CD4-positive, alpha-beta T cell treated with Interleukin-15 for 4 hours (primary cell): ENCODE results near the gene NEURL2.
"Not testable (repeated sequence)": the region's sequence is repeated elsewhere in the genome, so short reads cannot be mapped to it uniquely, and the experiment has no call there.

Experiments used
- DNase-seq: peaks from one replicate; pipeline ENCODE4 v3.0.0-alpha.2; 2020; ENCODE audit warnings: low spot score

The NEURL2 gene, protein sequence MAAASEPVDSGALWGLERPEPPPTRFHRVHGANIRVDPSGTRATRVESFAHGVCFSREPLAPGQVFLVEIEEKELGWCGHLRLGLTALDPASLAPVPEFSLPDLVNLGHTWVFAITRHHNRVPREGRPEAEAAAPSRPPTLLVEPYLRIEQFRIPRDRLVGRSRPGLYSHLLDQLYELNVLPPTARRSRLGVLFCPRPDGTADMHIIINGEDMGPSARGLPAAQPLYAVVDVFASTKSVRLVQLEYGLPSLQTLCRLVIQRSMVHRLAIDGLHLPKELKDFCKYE

DNA sequence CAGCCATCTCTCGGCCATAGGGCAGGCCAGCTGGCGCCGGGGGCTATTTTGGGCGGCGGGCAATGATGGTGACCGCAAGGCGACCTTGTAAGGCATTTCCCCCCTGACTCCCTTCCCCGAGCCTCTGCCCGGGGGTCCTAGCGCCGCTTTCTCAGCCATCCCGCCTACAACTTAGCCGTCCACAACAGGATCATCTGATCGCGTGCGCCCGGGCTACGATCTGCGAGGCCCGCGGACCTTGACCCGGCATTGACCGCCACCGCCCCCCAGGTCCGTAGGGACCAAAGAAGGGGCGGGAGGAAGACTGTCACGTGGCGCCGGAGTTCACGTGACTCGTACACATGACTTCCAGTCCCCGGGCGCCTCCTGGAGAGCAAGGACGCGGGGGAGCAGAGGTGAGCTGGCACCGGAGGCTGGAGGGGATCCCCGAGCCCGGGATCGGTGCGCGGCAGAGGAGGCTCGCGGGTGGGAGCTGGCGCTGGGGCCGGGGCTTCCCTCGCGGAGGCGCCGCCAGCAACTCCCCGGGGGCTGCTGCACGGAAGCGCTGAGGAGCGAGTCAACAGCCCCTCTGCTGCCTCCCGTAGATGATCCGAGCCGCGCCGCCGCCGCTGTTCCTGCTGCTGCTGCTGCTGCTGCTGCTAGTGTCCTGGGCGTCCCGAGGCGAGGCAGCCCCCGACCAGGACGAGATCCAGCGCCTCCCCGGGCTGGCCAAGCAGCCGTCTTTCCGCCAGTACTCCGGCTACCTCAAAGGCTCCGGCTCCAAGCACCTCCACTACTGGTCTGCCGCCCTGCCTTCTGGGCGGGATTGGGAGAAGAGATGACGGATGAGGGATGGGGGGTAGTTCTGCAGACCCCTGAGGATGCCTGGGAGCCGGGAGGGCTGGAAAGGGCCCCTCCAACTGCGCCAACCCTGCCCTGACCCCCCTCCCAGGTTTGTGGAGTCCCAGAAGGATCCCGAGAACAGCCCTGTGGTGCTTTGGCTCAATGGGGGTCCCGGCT is at the start of gene NEURL2, which contains the start of gene CTSA:
TSS of gene NEURL2 (minus strand) at position 224 of the 999 bp plus-strand sequence. CDS start at position 7, 217 bp downstream.
TSS of gene CTSA (plus strand) at position 351 of the 999 bp plus-strand sequence. CDS start at position 585, 234 bp downstream.
- DNase-seq, result peak; percentile 78

DNA sequence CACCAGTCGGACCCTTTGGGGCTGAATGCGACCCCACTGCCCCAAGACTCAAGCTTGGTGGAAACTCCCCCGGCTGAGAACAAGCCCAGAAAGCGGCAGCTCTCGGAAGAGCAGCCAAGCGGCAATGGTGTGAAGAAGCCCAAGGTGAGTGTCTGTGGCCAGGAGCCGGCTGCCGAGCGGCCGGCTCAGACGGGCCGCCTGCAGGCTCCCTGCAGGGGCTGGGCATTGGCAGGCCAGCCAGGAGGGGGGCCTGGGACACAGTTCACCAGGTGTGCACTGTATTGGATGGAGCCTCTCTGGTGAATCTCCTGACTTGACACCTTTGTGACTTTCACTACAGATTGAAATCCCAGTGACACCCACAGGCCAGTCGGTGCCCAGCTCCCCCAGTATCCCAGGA is 49.5 kb upstream of the NEURL2 start:
- DNase-seq, result no peak

DNA sequence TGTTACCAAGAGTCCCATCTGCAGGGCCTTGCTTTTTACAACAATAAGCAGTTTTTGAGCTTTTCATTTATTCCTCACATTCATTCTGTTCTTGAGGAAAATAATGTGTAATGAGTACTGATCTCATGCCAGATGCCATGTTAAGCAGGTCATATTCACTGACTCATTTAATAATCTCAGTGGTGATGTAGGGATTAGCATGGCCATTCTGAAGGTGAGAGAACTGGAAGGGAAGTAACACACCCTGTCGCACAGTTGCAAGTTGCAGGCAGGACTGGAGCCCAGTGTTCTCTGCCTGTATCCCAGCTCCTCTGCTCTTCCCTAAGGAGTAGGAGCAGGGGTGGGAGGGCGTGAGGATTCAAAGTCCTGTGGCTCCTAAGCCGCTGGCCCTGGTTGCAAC is 49.0 kb upstream of the NEURL2 start:
- DNase-seq, result no peak

DNA sequence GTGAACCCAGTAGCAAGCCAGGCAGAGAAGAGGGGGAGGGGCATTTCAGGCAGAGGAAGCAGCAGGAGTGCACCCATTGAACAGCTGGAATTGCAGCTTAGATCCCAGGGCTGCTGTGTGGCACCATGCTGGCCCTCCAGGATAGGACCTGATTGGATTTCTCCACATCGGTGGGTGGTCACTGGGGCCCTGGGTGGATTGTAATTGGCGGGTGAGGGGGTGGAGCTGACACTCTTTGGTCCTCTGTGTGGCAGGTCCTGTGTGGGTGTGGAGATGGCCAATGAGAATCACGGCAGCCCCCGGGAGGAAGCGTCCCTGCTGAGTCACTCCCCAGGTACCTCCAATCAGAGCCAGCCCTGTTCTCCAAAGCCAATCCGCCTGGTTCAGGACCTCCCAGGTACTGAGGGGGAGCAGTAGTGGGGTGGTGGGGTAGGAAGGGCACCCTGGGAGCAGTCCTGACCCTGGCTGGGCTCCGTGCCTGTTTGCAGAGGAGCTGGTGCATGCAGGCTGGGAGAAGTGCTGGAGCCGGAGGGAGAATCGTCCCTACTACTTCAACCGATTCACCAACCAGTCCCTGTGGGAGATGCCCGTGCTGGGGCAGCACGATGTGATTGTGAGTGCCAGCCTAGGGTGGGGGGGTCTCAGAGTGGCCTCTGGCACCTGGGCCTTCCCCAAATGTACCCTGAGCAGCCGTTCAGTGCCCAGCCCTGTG is 47.9 kb upstream of the NEURL2 start:
- DNase-seq, result no peak

DNA sequence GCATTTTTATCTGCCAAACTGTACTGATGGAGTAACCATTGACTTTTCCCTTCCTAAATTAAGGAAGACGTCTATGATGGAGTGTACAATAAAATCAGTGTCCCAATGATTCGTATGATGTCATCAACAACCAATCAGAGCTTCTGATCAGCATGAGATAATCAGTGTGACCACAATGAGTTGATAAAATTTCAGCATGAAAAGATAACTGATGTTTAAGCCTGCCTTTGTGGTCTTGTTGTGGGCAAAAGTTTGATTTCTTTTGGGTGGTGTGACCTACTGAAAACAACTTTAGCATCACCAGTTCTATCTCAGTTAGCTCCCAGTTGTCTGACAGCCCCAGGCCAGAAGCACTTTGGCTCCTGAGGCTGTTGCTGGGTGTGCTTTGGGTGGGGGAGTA is 46.8 kb upstream of the NEURL2 start:
- peak; percentile 27 for DNase-seq

DNA sequence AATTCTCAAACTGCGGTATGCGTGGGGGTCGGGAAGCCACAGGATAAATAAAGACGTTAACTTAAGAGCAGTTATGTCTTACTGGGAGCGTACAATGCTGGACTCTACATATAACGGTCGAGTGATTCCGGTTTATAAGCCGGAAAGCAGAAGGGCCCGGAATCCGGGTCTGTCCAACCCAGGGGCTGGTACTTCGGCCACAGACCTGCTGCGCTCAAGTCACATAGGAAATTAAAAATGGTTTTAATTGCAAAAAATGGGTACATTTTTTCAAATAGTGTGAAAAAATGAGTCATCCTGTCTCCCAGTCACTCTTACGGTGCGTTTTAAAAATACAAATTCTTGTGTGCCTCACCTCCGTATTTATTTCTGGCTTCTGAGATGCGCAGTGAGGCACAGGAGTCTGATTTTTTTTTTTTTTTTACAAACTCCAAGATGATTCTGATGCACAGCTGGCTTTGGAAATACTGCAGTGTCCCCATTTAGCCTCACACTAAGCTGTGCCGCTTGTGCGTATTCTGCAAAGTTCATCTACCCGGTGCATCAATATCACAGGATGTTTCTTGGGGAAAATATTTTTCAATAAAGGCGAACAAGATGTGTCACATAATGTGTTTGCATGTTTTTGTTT is 44.5 kb upstream of the NEURL2 start:
- peak; percentile 34 for DNase-seq

DNA sequence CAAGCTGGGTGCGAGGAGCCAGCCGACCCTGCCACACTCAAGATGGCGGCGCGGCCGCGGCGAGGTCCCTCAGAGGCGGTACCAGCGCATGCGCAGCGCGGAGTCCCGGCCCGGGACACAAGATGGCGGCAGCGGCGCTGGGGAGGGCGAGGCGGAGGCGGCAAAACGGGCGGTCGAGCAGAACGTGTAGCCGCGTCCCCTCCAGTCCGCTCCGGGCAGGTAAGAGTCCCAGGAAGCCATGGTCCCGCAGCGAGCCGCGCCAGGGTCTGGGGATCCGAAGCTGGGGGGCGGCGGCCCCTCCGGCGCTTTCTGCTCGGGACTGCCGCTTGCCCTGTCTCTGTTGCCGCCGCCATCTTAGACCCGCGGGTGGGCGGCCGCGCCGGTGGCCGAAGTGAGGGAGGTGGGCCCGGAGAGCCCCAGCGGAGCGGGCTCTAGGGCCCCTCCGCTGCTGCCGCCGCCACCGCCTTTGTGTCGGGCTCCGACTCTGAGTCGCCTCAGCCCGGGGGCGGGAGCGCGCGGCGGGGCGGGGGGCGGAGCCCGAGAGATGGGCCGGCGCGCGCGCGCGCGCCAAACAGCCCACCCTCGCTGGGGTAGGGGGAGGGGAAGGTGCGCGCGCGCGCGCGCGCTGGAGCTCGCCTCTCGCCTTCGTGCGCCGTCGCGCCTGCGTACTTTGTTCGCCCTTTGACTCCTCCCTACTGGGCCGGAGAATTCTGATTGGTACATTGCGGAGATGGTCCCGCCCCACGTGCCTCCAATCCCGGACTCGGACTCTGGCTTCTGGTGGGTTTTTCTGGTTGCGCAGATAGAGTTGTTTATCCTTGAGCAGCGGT is 43.8 kb upstream of the NEURL2 start, which contains the start of gene PCIF1:
TSS of gene PCIF1 (plus strand) at position 98 of the 830 bp plus-strand sequence. CDS start 4,317 bp downstream, outside the sequence.
- peak; percentile 98 for DNase-seq

DNA sequence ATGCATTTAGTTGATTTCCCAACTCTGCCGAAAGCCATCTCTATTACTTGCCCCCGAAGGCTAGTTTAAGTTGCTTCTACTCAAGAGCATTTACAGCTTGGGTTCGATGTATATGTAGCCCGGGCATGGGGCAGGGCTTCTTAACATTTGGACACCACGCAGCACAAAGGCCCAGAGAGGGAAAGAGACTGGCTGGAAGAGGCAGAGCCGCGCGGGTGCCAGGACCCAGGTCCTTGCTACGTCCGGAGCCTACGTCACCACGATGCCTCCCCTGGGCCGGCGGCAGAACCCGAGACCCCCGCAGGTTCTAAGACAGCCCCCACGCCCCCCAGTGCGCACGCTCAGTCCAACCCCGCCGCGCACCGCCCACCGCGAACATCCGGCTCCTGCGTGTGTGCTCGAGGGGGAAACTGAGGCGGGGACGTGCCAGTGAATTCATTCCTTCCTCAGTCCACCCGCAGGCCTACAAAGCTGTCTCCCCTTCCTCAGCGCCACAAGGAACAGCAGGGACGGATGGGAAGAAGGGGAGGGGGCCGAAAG is 43.1 kb upstream of the NEURL2 start:
- DNase-seq, result peak; percentile 43

DNA sequence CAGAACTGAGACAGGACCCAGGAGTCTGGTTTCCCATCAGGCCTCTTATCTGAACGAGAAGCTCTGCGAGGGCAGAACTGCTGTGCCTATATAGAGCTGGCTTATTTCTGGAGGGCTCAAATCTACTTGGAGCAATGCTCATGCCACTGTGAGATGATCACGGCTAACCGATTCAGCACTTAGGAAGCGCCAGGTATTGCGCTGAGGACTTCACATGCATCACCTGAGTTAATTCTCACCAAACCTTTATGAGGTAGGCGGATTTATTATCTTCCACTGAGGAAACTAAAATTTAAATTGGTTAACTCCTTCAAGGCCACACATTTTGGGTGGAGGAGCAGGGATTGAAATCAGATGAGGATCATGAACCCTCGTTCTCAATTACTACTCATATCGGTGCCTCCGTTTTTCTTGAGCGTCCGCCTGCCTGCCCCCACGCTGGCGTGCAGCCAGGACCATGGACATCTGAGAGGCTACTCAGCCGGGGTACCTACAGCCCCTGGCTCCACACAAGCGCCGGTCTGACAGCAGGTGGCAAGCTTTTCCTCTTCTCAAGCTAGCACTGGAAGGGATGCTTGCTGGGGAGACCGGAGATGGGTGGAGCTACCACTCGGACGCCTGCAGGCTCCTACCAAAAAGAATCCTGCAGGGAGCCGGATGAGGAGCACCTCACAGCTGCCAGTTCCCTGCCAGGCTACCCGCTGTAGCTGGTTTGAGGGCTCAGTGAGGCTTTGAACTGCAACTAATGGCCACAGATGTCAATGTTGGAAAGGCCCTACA is 42.4 kb upstream of the NEURL2 start:
- peak; percentile 58 for DNase-seq

DNA sequence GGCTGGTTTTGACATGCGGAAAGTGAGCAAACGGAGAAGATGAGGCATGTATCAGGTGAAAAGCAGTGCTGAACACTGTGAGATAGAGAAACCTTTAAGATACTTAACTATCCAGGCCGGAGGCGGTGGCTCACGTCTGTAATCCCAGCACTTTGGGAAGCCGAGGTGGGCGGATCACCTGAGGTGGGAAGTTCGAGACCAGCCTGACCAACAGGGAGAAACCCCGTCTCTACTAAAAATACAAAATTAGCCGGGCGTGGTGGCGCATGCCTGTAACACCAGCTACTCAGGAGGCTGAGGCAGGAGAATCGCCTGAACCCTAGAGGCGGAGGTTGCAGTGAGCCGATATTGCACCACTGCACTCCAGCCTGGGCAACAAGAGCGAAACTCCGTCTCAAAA is 40.7 kb upstream of the NEURL2 start:
- DNase-seq, result not testable (repeated sequence)

DNA sequence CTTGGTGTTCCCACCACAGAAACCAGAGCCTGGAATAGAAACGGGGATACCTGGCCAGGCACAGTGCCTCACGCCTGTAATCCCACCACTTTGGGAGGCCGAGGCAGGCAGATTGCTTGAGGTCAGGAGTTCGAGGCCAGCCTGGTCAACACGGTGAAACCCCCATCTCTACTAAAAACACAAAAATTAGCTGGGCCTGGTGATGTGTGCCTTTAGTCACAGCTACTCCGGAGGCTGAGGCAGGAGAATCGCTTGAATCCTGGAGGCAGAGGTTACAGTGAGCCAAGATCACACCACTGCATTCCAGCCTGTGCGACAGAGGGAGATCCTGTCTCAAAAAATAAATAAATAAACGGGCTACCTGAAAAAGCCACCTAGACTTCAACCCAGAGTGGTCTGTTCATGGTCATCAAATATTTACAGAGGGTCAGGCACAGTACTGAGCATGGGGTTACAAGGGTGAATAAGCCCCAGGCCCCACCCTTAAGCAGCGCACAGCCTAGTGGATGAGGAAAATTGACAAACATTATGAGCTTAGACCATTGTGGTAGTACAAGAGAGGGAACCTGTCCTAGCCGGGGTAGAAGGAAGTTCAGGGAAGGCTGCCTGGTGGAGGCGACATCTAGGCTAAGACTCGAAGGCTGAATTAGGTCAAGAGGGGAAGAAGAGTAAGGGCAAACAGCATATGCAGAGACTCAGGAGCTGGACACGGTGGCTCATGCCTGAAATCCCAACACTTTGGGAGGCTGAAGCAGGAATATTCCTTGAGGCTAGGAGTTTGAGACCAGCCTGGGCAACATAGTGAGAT is 36.3 kb upstream of the NEURL2 start:
- no peak for DNase-seq

DNA sequence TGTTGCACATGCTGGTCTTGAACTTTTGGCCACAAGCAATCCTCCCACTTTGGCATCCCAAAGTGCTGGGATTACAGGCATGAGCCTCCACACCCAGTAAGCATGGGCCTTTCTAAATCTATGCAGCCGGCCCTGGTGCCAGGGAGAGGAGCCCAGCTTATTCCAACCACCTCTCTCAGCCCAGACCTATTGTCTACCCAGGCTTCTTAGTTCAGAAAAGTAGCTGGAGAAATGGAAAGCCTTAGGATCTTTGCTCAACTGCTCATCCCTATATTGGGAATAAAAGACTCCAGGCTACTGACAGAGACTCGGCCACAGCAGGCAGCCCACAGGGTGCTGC is 35.7 kb upstream of the NEURL2 start:
- DNase-seq, result no peak

DNA sequence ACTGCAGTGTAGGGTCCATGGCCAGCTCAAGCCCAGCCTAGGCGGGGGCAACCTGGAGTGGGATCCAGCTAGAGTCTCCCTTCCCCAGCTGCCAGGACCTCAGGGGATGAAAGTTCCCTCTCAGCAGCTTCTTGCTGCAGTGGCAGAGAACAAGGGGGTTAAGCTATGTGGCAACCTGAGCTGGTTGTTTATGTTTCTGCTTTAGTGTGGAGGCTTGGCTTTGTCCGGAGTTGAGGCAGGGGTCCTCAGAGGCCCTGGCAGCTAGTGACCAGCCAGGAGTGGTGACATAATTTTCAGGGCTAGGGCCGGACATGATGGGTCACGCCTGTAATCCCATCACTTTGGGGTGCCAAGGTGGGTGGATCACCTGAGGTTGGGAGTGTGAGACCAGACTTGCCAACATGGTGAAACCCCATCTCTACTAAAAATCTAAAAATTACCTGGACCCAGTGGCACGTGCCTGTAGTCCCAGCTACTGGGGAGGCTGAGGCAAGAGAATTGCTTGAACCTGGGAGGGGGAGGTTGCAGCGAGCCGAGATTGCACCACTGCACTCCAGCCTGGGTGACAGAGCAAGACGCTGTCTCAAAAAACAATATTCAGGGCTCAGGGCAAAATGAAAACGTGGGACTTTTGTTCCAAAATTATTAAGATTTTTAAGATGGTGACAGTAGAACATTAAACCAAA is 35.0 kb upstream of the NEURL2 start:
- no peak for DNase-seq

DNA sequence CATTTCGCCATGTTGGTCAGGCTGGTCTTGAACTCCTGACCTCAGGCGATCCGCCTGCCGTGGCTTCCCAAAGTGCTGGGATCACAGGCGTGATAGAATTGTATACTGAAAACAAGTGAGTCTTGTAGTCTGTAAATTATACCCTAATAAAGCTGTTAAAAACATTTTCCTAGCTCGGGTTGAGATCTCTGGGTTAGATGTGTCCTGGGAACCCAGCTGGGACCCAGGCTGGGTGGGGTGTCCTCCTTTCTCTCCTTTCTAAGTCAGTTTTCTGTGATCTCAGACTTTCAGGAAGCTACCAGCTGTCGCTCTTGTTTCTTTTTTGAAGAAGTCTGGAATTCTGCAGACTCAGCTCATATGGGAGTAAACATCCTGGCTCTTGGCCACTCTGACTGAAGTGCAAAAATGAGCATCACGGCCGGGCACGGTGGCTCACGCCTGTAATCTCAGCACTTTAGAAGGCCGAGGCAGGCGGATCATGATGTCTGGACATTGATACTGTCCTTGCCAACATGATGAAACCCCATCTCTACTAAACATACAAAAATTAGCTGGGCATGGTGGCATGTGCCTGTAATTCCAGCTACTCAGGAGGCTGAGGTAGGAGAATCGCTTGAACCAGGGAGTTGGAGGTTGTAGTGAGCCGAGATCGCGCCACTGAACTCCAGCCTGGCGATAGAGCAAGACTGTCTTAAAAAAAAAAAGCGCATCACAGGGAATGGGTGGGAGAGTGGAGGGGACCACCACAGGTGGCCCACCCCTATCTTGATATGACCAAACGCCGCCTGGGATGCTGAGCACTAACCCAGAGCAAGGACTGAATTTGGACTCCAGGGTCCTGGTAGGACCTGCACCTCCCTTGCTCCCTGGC is 33.6 kb upstream of the NEURL2 start:
- DNase-seq, result no peak

DNA sequence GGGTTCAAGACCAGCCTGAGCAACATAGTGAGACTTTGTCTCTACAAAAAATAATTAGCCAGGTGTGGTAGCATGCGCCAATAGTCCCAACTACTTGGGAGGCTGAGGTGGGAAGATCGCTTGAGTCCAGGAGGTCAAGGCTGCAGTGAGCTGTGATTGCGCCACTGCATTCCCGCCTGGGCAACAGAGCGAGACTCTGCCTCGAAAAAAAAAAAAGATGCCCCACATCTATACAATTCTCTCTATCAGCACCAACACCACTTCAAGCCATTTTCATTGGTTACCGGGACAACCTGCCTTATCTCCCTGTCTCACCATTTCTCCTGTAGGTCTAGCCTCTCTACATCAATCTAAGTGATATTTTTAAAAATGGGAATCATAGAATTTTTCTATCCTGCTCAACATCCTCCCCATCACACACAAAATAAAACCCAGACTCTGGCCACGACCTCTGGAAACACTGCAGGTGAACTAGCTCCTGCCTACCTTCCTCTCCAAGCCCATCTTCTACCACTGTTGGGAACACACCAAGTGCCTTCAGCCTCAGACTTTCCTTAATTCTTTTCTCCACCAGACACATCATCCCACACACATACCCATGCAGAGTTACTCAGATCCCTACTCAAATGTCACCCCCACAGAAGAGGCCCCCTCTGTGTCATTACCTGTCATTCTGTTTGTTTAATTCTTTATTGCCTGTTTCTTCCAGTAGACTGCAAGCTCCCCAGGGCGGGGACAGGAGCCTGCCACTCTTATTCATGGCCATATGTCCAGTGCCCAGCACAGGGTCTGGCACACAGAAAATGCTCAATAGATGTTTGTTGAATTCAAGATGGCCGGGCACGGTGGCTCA is 30.6 kb upstream of the NEURL2 start:
- no peak for DNase-seq
